GM12801 (cell line): ENCODE results near the gene SULT2A1.

ENCODE experiments used
- TF ChIP-seq, protein P1 (sequence below): IDR thresholded peaks from one replicate; pipeline ENCODE4 v1.5.1; 2011; ENCODE audit warnings: control low read depth; ENCODE audit not compliant: insufficient read length; ENCODE audit errors: extremely low read depth

SULT2A1 gene

DNA sequence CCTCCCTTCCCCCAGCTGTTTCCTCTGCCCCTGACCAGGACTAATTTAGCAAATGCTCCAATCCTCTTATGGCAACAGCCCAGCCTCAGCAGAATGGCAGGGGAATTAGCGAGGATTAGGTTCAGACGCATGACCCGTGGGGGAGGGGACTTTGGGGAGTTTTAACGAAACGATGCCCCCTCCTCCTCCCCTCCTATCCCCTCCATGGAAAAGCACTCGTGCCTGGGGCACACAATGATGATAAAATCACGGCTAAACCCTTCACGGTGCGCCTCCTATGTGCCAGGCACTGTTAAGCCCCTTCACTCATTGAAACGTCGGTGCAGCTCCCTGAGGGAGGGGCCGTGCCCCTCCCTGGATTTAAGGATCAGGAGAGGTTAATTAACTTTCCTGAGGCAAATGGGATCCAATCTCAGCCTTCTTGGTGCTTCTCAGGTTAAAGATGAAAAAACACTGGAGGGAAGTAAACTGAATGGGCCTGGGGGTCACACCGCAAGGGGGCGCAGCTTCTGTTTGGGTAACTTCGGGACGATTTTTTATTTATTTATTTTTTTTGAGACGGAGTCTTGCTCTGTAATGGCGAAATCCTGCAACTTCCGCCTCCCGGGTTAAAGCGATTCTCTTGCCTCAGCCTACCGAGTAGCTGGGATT, 37.2 kb downstream of the SULT2A1 start:
- TF ChIP-seq, protein P1, sequence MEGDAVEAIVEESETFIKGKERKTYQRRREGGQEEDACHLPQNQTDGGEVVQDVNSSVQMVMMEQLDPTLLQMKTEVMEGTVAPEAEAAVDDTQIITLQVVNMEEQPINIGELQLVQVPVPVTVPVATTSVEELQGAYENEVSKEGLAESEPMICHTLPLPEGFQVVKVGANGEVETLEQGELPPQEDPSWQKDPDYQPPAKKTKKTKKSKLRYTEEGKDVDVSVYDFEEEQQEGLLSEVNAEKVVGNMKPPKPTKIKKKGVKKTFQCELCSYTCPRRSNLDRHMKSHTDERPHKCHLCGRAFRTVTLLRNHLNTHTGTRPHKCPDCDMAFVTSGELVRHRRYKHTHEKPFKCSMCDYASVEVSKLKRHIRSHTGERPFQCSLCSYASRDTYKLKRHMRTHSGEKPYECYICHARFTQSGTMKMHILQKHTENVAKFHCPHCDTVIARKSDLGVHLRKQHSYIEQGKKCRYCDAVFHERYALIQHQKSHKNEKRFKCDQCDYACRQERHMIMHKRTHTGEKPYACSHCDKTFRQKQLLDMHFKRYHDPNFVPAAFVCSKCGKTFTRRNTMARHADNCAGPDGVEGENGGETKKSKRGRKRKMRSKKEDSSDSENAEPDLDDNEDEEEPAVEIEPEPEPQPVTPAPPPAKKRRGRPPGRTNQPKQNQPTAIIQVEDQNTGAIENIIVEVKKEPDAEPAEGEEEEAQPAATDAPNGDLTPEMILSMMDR, result no peak

- TF ChIP-seq, protein P1, result no peak
Observed at GRCh38 chr19:47848425-47848822, 37.7 kb downstream of the SULT2A1 start.

GRCh38 chr19:47842941-47843340, 43.2 kb downstream of the SULT2A1 start:
- TF ChIP-seq, protein P1, result no peak

- TF ChIP-seq, protein P1, result no peak
Observed at GRCh38 chr19:47839913-47840312, 46.2 kb downstream of the SULT2A1 start.

DNA sequence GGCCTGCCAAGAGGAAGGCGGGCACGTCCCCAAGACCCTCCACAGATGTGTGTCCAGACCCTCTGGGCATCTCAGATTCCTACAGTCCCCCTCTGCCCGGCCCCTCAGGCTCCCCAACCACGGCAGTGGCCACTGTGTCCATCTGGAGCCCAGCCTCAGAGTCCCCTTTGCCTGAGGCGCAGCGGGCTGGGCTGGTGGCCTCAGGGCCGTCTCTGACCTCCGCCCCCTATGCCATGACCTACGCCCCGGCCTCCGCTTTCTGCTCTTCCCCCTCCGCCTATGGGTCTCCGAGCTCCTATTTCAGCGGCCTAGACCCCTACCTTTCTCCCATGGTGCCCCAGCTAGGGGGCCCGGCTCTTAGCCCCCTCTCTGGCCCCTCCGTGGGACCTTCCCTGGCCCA, 46.7 kb downstream of the SULT2A1 start:
- TF ChIP-seq, protein P1, result no peak

- TF ChIP-seq, protein P1, result no peak
Observed at GRCh38 chr19:47836038-47836437, 50.1 kb downstream of the SULT2A1 start.

DNA sequence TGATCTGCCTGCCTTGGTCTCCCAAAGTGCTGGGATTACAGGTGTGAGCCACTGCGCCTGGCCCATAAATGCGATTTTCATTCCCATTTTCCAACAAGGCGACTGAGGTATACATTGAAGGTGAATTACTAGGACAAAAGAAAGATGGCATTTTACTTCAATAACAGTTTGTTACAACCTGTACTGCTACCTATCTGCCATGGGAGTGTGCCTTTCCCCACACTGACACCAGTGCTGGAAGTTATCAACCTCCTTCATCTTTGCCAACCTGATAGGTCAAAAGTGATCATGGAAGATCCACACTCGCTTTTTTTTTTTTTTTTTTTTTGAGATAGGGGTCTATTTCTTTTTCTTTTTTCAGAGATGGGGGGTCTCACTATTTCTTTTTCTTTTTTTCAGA, 53.4 kb downstream of the SULT2A1 start:
- TF ChIP-seq, protein P1, result no peak
